Ishikawa (cell line): ENCODE results near the gene CHRM5.

ENCODE experiments used
- CEBPB ChIP-seq: IDR thresholded peaks from 2 replicates; pipeline ENCODE4 v1.6.1; 2012
- CREB1 ChIP-seq: IDR thresholded peaks from 2 replicates; pipeline ENCODE4 v1.6.1; 2012; ENCODE audit warnings: low read depth
- EGR1 ChIP-seq: IDR thresholded peaks from 2 replicates; pipeline ENCODE4 v1.6.1; 2012
- EP300 ChIP-seq: IDR thresholded peaks from 2 replicates; pipeline ENCODE4 v1.6.1; 2012; ENCODE audit warnings: borderline replicate concordance
- FOXM1 ChIP-seq: IDR thresholded peaks from 2 replicates; pipeline ENCODE4 v1.6.1; 2012; ENCODE audit warnings: low read depth, borderline replicate concordance
- NFIC ChIP-seq: IDR thresholded peaks from 2 replicates; pipeline ENCODE4 v1.6.1; 2012
- RAD21 ChIP-seq: IDR thresholded peaks from 2 replicates; pipeline ENCODE4 v1.6.1; 2012; ENCODE audit warnings: low read depth
- TAF1 ChIP-seq: IDR thresholded peaks from 2 replicates; pipeline ENCODE4 v1.6.1; 2012; ENCODE audit warnings: low read depth, mild to moderate bottlenecking
- TCF12 ChIP-seq: IDR thresholded peaks from 2 replicates; pipeline ENCODE4 v1.6.1; 2012; ENCODE audit warnings: low read depth
- TEAD4 ChIP-seq: IDR thresholded peaks from 2 replicates; pipeline ENCODE4 v1.6.1; 2012
- YY1 ChIP-seq: IDR thresholded peaks from 2 replicates; pipeline ENCODE4 v1.6.1; 2012; ENCODE audit warnings: low read depth
- ZBTB7A ChIP-seq: IDR thresholded peaks from 2 replicates; pipeline ENCODE4 v1.6.1; 2012; ENCODE audit warnings: low read depth
- TF ChIP-seq, protein P1 (sequence below): IDR thresholded peaks from 2 replicates; pipeline ENCODE4 v1.6.1; 2012
- TF ChIP-seq, protein P2 (sequence below): IDR thresholded peaks from 2 replicates; pipeline ENCODE4 v1.6.1; 2012; ENCODE audit warnings: low read depth, mild to moderate bottlenecking
- TF ChIP-seq, protein P3 (sequence below): IDR thresholded peaks from 2 replicates; pipeline ENCODE4 v1.6.1; 2012

Gene CHRM5

DNA sequence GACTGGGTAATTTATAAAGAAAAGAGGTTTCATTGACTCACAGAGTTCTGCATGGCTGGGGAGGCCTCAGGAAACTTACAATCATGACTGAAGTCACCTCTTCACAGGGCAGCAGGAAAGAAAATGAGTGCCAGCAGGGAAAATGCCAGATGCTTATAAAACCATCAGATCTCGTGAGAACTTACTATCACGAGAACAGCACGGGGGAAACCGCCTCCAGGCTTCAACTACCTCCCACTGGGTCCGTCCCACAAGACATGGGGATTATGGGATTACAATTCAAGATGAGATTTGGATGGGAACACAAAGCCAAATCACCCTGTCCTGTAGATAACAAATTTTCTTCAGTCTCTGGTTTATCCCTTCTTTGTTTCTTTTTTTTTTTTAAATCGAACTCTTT lies 101.7 kb downstream of the CHRM5 start:
- no peak for TF ChIP-seq TEAD4
- TF ChIP-seq CEBPB = no peak
- TF ChIP-seq TAF1 = no peak

DNA sequence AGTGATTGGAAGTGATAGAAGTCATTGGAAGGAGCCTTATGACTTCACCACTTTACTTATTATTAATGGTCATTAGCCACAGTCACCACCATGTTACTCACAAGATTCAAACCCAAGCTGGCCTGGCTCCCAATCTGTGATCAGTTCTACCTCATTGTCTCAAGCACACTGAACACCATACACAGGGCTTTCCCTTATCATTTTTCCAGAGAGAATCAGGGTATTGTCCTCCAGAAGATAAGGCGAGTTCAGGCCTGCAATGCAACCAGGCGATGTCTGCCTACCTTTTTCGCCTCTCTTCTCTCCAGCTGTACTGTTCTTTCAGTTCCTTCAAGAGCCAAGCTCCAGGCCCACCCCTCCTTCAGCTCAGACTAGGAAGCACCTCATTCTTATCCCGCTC lies 108.5 kb downstream of the CHRM5 start:
- TF ChIP-seq TAF1 (no peak), TCF12 (no peak), TEAD4 (no peak), CEBPB (no peak), YY1 (no peak), NFIC (no peak), EP300 (no peak), ZBTB7A (no peak), EGR1 (no peak), CREB1 (no peak), FOXM1 (no peak), RAD21 (no peak)
- TF ChIP-seq, protein P1, sequence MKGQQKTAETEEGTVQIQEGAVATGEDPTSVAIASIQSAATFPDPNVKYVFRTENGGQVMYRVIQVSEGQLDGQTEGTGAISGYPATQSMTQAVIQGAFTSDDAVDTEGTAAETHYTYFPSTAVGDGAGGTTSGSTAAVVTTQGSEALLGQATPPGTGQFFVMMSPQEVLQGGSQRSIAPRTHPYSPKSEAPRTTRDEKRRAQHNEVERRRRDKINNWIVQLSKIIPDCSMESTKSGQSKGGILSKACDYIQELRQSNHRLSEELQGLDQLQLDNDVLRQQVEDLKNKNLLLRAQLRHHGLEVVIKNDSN = no peak
- TF ChIP-seq, protein P2, sequence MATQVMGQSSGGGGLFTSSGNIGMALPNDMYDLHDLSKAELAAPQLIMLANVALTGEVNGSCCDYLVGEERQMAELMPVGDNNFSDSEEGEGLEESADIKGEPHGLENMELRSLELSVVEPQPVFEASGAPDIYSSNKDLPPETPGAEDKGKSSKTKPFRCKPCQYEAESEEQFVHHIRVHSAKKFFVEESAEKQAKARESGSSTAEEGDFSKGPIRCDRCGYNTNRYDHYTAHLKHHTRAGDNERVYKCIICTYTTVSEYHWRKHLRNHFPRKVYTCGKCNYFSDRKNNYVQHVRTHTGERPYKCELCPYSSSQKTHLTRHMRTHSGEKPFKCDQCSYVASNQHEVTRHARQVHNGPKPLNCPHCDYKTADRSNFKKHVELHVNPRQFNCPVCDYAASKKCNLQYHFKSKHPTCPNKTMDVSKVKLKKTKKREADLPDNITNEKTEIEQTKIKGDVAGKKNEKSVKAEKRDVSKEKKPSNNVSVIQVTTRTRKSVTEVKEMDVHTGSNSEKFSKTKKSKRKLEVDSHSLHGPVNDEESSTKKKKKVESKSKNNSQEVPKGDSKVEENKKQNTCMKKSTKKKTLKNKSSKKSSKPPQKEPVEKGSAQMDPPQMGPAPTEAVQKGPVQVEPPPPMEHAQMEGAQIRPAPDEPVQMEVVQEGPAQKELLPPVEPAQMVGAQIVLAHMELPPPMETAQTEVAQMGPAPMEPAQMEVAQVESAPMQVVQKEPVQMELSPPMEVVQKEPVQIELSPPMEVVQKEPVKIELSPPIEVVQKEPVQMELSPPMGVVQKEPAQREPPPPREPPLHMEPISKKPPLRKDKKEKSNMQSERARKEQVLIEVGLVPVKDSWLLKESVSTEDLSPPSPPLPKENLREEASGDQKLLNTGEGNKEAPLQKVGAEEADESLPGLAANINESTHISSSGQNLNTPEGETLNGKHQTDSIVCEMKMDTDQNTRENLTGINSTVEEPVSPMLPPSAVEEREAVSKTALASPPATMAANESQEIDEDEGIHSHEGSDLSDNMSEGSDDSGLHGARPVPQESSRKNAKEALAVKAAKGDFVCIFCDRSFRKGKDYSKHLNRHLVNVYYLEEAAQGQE = no peak
- TF ChIP-seq, protein P3, sequence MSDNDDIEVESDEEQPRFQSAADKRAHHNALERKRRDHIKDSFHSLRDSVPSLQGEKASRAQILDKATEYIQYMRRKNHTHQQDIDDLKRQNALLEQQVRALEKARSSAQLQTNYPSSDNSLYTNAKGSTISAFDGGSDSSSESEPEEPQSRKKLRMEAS = no peak

DNA sequence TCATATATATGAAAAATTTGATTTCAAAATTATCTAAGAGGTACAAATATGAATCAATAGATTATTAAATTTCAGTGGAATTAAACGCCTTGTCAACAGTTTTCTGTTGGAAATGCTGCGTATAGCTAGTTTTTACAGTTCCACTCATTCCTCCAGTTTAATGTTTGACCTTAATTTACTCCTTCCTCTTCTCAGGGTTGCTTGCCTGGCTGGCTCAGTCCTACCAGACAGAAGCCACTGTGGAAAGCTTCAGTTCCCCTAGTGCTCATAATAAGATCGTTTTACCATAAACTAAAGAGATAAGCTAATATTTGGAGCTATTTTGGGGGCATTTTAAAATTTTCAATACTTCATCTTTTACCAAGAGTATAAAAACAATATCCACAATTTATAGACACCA lies 110.6 kb downstream of the CHRM5 start:
- no peak for TF ChIP-seq TCF12
- no peak for TF ChIP-seq RAD21
- TF ChIP-seq EP300 = no peak
- no peak for TF ChIP-seq TEAD4
- TF ChIP-seq, protein P3 = no peak
- TF ChIP-seq YY1 = no peak
- no peak for TF ChIP-seq TAF1
- TF ChIP-seq ZBTB7A = no peak
- no peak for TF ChIP-seq CREB1
- TF ChIP-seq, protein P2 = no peak
- TF ChIP-seq FOXM1 = no peak
- TF ChIP-seq EGR1 = no peak
- TF ChIP-seq NFIC = no peak
- no peak for TF ChIP-seq CEBPB
- TF ChIP-seq, protein P1 = no peak

DNA sequence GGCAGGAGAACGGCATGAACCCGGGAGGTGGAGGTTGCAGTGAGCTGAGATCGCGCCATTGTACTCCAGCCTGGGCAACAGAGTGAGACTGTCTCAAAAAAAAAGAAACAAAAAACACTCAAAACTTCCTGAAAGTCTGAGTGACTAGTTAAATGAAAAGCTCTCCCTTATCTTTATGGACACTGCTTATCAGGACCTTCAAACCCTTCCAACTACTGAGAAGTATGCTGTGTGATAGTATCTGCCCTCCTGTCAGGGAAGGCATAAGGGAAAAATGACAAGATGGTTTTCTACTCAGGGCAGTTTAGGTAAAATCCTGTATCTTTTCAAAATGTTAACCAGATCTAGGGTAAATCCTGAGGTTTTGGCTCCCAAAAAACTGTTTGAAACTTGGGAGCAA lies 111.6 kb downstream of the CHRM5 start:
- TF ChIP-seq CEBPB (no peak), EGR1 (no peak), RAD21 (no peak), YY1 (no peak), TAF1 (no peak), CREB1 (no peak), EP300 (no peak), NFIC (no peak), TEAD4 (no peak), ZBTB7A (no peak), TCF12 (no peak), FOXM1 (no peak)
- TF ChIP-seq, protein P1 = no peak
- TF ChIP-seq, protein P2 = no peak
- TF ChIP-seq, protein P3 = no peak
